ENCODE measurements around the gene PDE12. TPM values are rescaled to one million over a fixed set of nuclear protein-coding genes. Genes with fewer than 3 reads are reported as not detected.

Gene PDE12
- 10 to 100 TPM; 24.5 to 26.8 TPM for total RNA-seq

- POLR2A ChIA-PET, result interaction anchor here (0.6 kb wide), 2 partner anchors 40 to 270 kb away, joined by 3 read pairs; no protein-coding TSS in a partner anchor
Measured at GRCh38 chr3:57555738-57556458, at the start of gene PDE12. PDE12 (plus strand) TSS chr3:57556274; CDS start chr3:57556380, 106 bp downstream.

GRCh38 chr3:57512166-57512565 lies 43.9 kb upstream of the PDE12 start:
- ChIA-PET POLR2A (no interaction called here), CTCF (no interaction called here)
- H3K36me3 Mint-ChIP-seq (ENCODE audit: low read depth), result no peaks in the 10 kb centered on the region
- no peaks in the 10 kb centered on the region for H3K4me1 Mint-ChIP-seq
- H3K9me3 Mint-ChIP-seq, result no peaks in the 10 kb centered on the region
- H3K27me3 Mint-ChIP-seq, result peaks cover 17% of the 10 kb centered on the region
- no peak for DNase-seq
- H3K4me3 Mint-ChIP-seq, result no peak overlapping the region
- no peak overlapping the region for H3K27ac Mint-ChIP-seq

More at GRCh38 chr3:57555738-57556458, at the start of gene PDE12:
- Mint-ChIP-seq H3K4me1 (peaks cover 39% of the 10 kb centered on the region), H3K4me3 (peak within 1 kb of the TSS; percentile 87), H3K27ac (peak within 1 kb of the TSS; percentile 99), H3K9me3 (no peaks in the 10 kb centered on the region), H3K36me3 (ENCODE audit: low read depth) (peaks cover 33% of the 10 kb centered on the region), H3K27me3 (no peaks in the 10 kb centered on the region)
- DNase-seq, result peak; percentile 85
- CTCF ChIA-PET, result interaction anchor here (0.5 to 1.9 kb wide), 4 partner anchors 10 to 676 kb away, joined by 3 to 5 read pairs (median 4); no protein-coding TSS in a partner anchor

GRCh38 chr3:57518276-57518915 lies 37.7 kb upstream of the PDE12 start:
- Mint-ChIP-seq H3K36me3 (ENCODE audit: low read depth) (no peaks in the 10 kb centered on the region), H3K27me3 (peaks cover 16% of the 10 kb centered on the region), H3K9me3 (no peaks in the 10 kb centered on the region), H3K4me1 (peaks cover 3% of the 10 kb centered on the region), H3K4me3 (no peak overlapping the region), H3K27ac (no peak overlapping the region)
- no peak for DNase-seq
- POLR2A ChIA-PET, result no interaction called here
- CTCF ChIA-PET, result interaction anchor here (0.6 kb wide), 1 partner anchor 555 kb away, joined by 4 read pairs; no protein-coding TSS in a partner anchor

GRCh38 chr3:57530071-57530608 lies 25.9 kb upstream of the PDE12 start:
- Mint-ChIP-seq H3K4me1 (no peaks in the 10 kb centered on the region), H3K36me3 (ENCODE audit: low read depth) (no peaks in the 10 kb centered on the region), H3K27ac (no peak overlapping the region), H3K27me3 (peaks cover 10% of the 10 kb centered on the region), H3K9me3 (no peaks in the 10 kb centered on the region), H3K4me3 (no peak overlapping the region)
- no peak for DNase-seq
- ChIA-PET CTCF (interaction anchor here (1.5 kb wide), 1 partner anchor 10 kb away, joined by 3 read pairs; no protein-coding TSS in a partner anchor), POLR2A (no interaction called here)

GRCh38 chr3:57538465-57538864 lies 17.6 kb upstream of the PDE12 start:
- no peaks in the 10 kb centered on the region for H3K4me1 Mint-ChIP-seq
- H3K4me3 Mint-ChIP-seq, result no peak overlapping the region
- H3K9me3 Mint-ChIP-seq, result no peaks in the 10 kb centered on the region
- CTCF ChIA-PET, result no interaction called here
- no peaks in the 10 kb centered on the region for H3K27me3 Mint-ChIP-seq
- no peak for DNase-seq
- no peaks in the 10 kb centered on the region for H3K36me3 Mint-ChIP-seq (ENCODE audit: low read depth)
- POLR2A ChIA-PET, result no interaction called here
- H3K27ac Mint-ChIP-seq, result no peak overlapping the region

- no peak within 1 kb of the TSS for H3K4me3 Mint-ChIP-seq
- DNase-seq, result peak; percentile 26
- H3K36me3 Mint-ChIP-seq (ENCODE audit: low read depth), result no peaks in the 10 kb centered on the region
- H3K9me3 Mint-ChIP-seq, result no peaks in the 10 kb centered on the region
- peaks cover 9% of the 10 kb centered on the region for H3K4me1 Mint-ChIP-seq
- H3K27me3 Mint-ChIP-seq, result peaks cover 2% of the 10 kb centered on the region
- ChIA-PET POLR2A (no interaction called here), CTCF (interaction anchor here (0.6 kb wide), 1 partner anchor 428 kb away, joined by 3 read pairs; no protein-coding TSS in a partner anchor)
- no peak within 1 kb of the TSS for H3K27ac Mint-ChIP-seq
Measured at GRCh38 chr3:57544181-57545125, 11.6 kb upstream of the PDE12 start, which contains the start of gene DNAH12. DNAH12 (minus strand) TSS chr3:57544344; CDS start chr3:57542870, 1,474 bp downstream.

GRCh38 chr3:57545636-57546268 lies 10.3 kb upstream of the PDE12 start:
- no peak overlapping the region for H3K27ac Mint-ChIP-seq
- H3K36me3 Mint-ChIP-seq (ENCODE audit: low read depth), result no peaks in the 10 kb centered on the region
- CTCF ChIA-PET, result interaction anchor here (1.5 kb wide), 1 partner anchor 10 kb away, joined by 5 read pairs; the partner anchor contains the start of gene PDE12
- DNase-seq, result no peak
- no peak overlapping the region for H3K4me3 Mint-ChIP-seq
- POLR2A ChIA-PET, result no interaction called here
- H3K27me3 Mint-ChIP-seq, result peaks cover 2% of the 10 kb centered on the region
- peaks cover 9% of the 10 kb centered on the region for H3K4me1 Mint-ChIP-seq
- no peaks in the 10 kb centered on the region for H3K9me3 Mint-ChIP-seq

- Mint-ChIP-seq H3K27ac (no peak overlapping the region), H3K4me1 (peaks cover 9% of the 10 kb centered on the region), H3K9me3 (no peaks in the 10 kb centered on the region), H3K27me3 (peaks cover 2% of the 10 kb centered on the region), H3K4me3 (no peak overlapping the region), H3K36me3 (ENCODE audit: low read depth) (no peaks in the 10 kb centered on the region)
- ChIA-PET CTCF (interaction anchor here (1.5 kb wide), 1 partner anchor 10 kb away, joined by 5 read pairs; the partner anchor contains the start of gene PDE12), POLR2A (no interaction called here)
- no peak for DNase-seq
Measured at GRCh38 chr3:57546616-57547015, 9.5 kb upstream of the PDE12 start.

GRCh38 chr3:57555306-57555705 lies 768 bp upstream of the PDE12 start:
- Mint-ChIP-seq H3K4me3 (peak overlapping the region; percentile 87), H3K36me3 (ENCODE audit: low read depth) (peaks cover 28% of the 10 kb centered on the region), H3K9me3 (no peaks in the 10 kb centered on the region), H3K4me1 (peaks cover 33% of the 10 kb centered on the region), H3K27me3 (no peaks in the 10 kb centered on the region), H3K27ac (peak overlapping the region; percentile 99)
- no peak for DNase-seq
- ChIA-PET POLR2A (no interaction called here), CTCF (interaction anchor here (1.2 to 1.9 kb wide), 2 partner anchors 9 to 21 kb away, joined by 3 to 5 read pairs; no protein-coding TSS in a partner anchor)

GRCh38 chr3:57556459-57557084 lies 498 bp downstream of the PDE12 start:
- no peaks in the 10 kb centered on the region for H3K27me3 Mint-ChIP-seq
- POLR2A ChIA-PET, result interaction anchor here (0.7 kb wide), 1 partner anchor 19 kb away, joined by 3 read pairs; no protein-coding TSS in a partner anchor
- no peaks in the 10 kb centered on the region for H3K9me3 Mint-ChIP-seq
- CTCF ChIA-PET, result interaction anchor here (0.5 to 1.9 kb wide), 6 partner anchors 10 to 677 kb away, joined by 3 to 5 read pairs (median 4); partner anchors contain the start of gene ARF4
- peaks cover 36% of the 10 kb centered on the region for H3K36me3 Mint-ChIP-seq (ENCODE audit: low read depth)
- H3K4me3 Mint-ChIP-seq, result peak overlapping the region; percentile 87
- H3K4me1 Mint-ChIP-seq, result peaks cover 44% of the 10 kb centered on the region
- H3K27ac Mint-ChIP-seq, result peak overlapping the region; percentile 99
- peak; percentile 42 for DNase-seq

- Mint-ChIP-seq H3K27me3 (no peaks in the 10 kb centered on the region), H3K4me1 (peaks cover 45% of the 10 kb centered on the region), H3K9me3 (no peaks in the 10 kb centered on the region), H3K4me3 (peak overlapping the region; percentile 87), H3K36me3 (ENCODE audit: low read depth) (peaks cover 36% of the 10 kb centered on the region), H3K27ac (peak overlapping the region; percentile 99)
- CTCF ChIA-PET, result interaction anchor here (0.9 to 1.9 kb wide), 5 partner anchors 11 to 159 kb away, joined by 3 to 5 read pairs (median 4); partner anchors contain the start of gene ARF4
- peak; percentile 59 for DNase-seq
- POLR2A ChIA-PET, result interaction anchor here (0.7 kb wide), 1 partner anchor 19 kb away, joined by 3 read pairs; no protein-coding TSS in a partner anchor
Measured at GRCh38 chr3:57557085-57557537, 1.0 kb downstream of the PDE12 start.
